HTR-8/SVneo (cell line): ENCODE results near the gene ASXL1.

Experiments used
- DNase-seq: peaks from one replicate; pipeline ENCODE4 v3.0.0; 2011; ENCODE audit warnings: low spot score, mixed read lengths; ENCODE audit not compliant: insufficient read length
- FAIRE-seq: peaks from 2 replicates; lab custom pipeline; 2011; peaks lifted over from hg19 to GRCh38; lab: Jason Lieb, UNC

ASXL1 gene

DNA sequence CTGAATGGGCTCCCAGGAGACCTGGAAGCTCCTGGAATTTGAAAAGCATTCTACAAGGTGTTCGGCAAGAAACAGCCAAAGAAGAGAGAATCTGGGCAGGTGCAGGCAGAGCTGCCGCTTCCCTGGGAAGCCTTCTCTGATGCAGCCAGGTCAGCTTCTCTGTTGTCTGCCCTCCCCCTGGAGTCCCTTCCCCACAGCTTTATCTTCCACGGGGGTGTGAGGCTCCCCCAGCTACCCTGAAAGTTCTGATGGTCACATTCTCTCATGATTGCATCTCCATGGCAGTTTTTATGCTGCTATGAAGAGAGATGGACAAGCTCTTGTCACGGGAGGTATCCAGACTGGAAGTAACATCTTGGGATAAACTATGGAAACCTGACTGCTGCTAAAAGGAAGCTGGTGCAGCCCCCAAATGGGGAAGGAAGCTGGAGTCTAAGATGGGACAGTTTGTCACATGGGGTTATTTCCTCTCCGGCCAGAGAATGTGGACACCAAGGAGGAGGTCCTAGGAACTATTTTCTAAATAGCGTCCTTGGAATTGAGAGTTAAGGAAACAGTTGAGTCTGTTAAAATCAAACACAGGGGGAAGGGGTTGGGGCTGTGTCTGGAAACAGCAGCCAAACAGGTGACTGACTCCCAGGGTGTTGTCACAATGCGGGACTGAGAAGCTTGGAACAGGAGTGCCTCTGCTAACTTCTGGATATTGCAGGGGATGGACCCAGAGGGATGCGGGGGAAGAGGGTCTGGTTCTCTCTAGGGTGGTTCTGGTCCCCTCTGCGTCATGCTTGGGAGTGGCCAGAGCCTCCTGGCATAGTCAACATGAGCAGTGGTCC lies 91.1 kb downstream of the ASXL1 start:
- FAIRE-seq: no peak
- no peak for DNase-seq

- FAIRE-seq (no peak), DNase-seq (no peak)
Observed at GRCh38 chr20:32449890-32450401, 91.8 kb downstream of the ASXL1 start.

- DNase-seq (no peak), FAIRE-seq (no peak)
Observed at GRCh38 chr20:32450484-32451061, 92.4 kb downstream of the ASXL1 start.

DNA sequence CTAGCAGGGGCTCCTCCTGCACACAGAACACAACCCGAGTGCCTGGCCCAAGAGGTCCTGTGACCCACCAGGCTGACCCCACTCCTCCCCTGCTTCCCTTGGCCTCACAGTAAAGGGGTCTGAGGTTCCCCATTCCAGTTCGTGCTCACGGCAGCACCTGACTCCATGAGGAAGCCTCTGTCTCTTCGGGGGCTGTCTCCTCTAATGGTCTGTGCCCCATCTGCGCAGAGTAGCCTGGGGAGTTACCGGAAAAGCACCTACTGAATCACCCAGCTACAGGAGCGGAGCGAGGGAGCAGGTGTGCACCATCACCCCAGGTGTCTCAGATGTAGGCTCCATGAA lies 93.2 kb downstream of the ASXL1 start:
- DNase-seq: no peak
- no peak for FAIRE-seq

DNA sequence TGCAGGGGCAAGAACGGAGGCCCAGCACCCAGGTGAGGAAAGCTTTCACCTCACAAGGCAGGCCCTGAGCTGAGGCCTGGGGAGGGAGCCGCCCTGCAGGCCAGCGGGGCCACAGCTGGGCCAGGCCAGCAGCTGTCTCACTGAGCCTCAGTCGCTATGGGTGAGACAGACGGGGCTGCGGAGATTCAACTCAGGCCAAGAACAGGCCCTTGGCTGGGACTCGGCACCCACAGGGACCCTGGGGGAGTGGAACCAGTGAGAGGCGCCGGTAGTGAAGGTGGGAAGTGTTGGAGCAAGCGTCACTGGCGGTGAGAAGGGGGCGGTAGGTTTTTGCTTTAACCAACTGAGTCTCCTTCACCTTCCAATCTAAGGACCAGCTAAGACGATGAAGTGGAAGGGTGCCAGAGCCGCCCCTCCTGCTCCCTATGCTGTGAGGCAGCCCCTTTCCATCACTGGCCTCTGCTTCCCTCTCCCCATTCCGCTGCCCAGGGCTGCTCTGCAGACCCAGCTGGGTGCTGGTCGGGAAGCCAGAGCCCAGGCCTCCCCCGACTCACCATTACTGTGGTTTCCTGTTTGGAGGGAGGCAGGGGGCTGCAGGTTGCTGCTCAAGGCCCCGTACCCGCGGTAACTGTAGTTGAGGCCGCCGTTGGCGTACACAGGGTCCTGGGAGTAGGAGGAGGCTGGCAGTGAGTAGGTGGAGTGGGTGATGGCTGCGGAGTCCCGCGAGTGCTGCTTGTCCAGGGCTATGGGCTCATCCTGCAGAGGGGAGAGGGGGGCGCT lies 93.7 kb downstream of the ASXL1 start:
- DNase-seq (no peak), FAIRE-seq (no peak)

GRCh38 chr20:32452776-32453466 lies 94.8 kb downstream of the ASXL1 start:
- FAIRE-seq (no peak), DNase-seq (no peak)

- FAIRE-seq (peak; percentile 54), DNase-seq (no peak)
Observed at GRCh38 chr20:32453467-32454163, 95.5 kb downstream of the ASXL1 start.

DNA sequence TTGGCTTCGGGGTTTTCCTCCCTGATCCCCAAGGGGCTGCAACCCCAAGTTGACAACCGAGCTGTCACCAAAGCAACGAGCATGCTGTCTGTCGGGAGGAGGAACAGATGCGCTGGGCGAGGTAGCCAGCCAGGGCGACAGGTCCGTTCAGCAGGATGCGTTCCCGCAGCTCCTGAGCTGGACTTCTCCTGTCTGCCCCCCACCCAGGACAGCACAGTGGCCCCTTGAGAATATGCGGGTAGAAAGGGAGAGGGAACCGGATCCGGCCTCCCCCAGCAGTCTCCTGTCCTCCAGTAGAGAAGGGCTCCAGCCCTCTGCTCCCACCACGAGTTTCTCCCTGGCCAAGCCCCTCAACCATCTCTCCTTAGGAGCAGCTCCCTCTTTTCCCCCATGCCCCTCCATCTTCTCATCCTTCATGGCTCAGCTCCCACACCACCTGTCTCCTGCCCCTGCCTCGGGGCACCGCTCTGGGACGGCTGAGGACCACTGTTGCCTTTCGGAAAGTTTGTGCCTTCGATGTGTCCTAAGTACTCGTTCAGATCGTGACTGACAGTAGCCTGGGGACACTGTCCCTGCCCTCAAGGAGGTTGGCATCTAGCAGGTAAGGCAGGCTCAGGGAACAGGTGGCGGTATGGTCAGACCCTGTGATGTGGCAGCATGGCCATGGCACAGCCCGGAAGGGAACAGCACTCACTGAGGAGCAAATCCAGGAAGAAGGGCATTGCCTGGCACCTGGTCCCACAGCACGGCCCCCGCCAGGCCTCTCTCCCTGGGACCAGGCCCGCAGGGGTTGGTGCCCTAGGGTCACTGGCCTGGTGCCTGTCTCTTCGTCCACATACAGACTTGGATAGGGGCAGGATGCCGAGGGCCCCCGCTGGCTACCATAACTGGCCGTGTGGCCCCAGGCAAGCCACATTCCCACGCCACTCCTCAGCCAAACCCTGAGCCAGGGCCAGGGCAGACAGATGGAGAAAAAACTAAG lies 96.3 kb downstream of the ASXL1 start:
- DNase-seq: no peak
- FAIRE-seq: no peak

GRCh38 chr20:32455171-32455900 lies 97.2 kb downstream of the ASXL1 start:
- FAIRE-seq: no peak
- no peak for DNase-seq

GRCh38 chr20:32455901-32456701 lies 98.0 kb downstream of the ASXL1 start:
- DNase-seq (no peak), FAIRE-seq (no peak)

DNA sequence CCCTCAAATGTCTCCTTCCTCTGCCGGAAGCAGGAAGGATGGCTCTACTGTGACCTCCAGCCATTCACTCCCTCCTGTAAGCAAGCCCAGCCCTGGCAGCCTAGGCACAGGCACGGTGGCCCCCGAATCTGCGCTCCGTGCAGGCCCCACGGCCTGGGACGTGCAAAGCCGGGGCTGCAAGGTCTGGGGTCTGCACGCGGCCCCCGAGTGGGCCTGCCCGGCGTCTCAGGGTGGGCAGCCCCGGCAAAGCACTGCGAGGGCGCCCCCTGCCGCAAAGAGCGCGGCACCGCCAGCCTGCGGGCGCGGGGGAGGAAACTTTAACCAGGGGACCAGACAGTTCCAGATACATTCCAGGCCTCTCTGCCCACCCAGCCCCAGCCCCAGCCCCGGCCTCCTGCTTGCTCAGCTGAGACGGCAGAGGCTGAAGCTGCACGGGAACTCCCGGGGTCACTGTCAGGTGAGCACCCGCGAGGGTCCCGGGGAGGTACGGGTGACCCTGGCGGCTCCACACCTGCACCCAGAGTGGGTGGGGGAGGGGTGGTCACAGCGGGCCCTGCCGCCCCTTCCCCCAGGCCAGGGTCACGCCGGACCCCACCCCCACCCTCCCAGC lies 98.8 kb downstream of the ASXL1 start:
- no peak for FAIRE-seq
- no peak for DNase-seq

GRCh38 chr20:32457479-32457986 lies 99.4 kb downstream of the ASXL1 start:
- DNase-seq (no peak), FAIRE-seq (no peak)

DNA sequence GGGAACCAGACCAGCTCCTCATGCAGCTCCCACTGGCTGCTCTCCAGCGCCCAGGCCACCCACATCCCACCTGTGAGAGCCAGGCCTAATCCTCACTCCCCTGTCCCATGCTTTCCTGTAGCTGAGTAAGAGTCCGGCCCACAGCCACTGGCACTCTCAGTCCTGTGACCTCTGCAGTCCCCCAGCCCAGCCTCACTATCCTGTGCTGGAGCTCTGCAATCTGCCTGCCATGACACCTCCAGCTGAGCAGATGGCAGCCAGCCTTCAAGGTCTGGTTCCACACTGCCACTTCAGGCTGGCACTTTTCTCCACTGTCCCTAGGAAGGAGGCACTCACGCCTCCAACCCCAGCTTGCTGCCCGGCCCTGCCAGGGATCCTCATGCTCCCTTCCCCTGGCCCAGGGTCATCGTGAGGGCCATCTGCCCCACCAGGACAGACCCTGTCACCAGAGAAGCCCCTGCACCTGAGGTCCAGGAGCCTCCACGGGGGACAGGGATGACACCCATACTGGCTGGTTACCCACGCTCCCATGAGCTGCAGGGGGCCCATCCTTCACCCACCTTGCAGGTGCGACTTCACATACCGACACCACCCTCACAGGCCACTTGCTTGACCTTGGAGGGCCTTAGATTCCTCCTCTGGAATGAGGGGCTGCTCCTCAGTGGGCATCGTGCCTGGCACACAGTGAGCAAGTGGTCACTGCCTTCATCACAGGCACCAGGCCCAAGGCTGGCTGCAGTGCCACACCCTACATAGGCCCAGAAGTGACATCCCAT lies 100.1 kb downstream of the ASXL1 start:
- DNase-seq (no peak), FAIRE-seq (peak; percentile 77)

GRCh38 chr20:32458837-32459220 lies 100.7 kb downstream of the ASXL1 start:
- FAIRE-seq (no peak), DNase-seq (no peak)

- FAIRE-seq (no peak), DNase-seq (no peak)
Observed at GRCh38 chr20:32460231-32460630, 102.1 kb downstream of the ASXL1 start.
